Measurements from ENCODE around the gene GNMT.
A peak's percentile ranks its signal among the peaks of the same experiment; 100 is the strongest.

The GNMT gene

GRCh38 chr6:42960243-42961019 is at the start of gene GNMT:
Gene GNMT (plus strand): TSS chr6:42960754. CDS start chr6:42960768, 14 bp downstream.
- DNase-seq (ENCODE audit: low read depth in 2 of 2): no peak

- no peak for DNase-seq (ENCODE audit: low read depth in 2 of 2)
Measured at GRCh38 chr6:42911171-42912021, 49.2 kb upstream of the GNMT start.

DNA sequence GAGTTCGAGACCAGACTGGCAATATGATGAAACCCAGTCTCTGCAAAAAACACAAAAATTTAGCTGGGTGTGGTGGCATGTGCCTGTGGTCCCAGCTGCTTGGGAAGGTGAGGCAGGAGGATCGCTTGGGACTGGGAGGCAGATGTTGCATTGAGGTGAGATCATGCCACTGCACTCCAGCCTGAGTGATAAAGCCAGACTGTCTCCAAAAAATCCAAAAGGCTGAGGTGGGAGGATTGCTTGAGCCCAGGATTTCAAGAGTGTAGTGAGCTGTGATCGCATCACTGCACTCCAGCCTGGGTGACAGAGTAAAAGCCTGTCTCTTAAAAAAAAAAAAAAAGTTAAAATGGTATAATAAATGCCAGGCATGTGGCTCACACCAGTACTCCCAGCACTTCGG is 46.0 kb upstream of the GNMT start:
- no peak for DNase-seq (ENCODE audit: low read depth in 2 of 2)

DNA sequence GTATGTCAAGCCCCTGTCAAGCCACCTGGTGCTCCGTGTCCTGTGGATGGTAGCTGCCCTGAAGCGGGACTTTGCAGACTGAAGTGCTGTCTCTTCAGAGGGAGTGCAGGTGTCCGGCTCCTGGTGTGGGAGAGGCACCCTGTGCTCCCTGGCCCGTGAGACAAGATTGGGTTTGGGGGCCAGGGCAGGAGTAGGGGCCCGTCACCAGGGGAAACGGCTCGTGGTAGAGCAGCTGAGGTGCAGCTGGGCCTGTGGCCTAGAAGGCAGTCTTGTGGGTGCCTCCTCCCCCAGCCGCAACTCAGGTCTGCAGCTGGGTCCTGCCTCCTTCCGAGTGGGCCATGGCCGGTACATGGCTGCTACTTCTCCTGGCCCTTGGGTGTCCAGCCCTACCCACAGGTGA is 44.8 kb upstream of the GNMT start, which contains the start of gene PTCRA:
Gene PTCRA (plus strand): TSS at position 322 of the 400 bp plus-strand sequence. CDS start 17 bp downstream, at position 339.
- DNase-seq (ENCODE audit: low read depth in 2 of 2): no peak

DNA sequence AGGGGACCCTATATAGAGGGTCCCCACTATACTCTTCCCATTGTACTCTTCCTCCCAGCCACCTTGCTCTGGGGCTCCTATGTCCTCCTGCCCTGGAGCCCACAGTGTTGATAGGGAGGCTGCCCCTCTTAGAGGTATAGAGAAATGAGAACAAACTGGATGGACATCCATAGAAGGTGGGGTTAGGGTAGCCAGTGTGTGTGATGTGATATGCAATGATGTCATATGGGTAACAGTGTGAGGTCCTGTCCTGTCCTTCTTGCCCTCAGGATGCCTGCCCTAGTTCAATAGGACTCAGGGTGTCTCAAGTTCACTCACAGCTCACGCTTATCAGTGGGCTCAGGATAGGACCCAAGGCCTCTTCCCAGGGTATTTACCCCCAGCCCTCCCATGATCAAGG is 44.3 kb upstream of the GNMT start:
- DNase-seq (ENCODE audit: low read depth in 2 of 2): no peak

DNA sequence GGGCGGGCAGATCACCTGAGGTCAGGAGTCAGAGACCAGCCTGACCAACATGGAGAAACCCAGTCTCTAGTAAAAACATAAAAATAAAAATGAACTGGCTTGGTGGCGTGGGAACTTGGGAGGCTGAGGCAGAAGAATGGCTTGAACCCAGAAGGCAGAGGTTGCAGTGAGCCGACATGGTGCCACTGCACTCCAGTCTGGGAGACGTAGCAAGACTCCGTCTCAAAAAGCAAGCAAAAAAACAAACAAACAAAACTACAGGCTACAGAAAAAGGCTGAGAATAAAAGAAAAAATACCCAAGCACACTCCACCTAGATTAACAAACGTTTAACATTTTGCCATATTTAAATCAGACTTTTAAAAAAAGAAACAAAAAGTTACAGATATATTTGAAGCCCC is 38.8 kb upstream of the GNMT start:
- no peak for DNase-seq (ENCODE audit: low read depth in 2 of 2)

DNA sequence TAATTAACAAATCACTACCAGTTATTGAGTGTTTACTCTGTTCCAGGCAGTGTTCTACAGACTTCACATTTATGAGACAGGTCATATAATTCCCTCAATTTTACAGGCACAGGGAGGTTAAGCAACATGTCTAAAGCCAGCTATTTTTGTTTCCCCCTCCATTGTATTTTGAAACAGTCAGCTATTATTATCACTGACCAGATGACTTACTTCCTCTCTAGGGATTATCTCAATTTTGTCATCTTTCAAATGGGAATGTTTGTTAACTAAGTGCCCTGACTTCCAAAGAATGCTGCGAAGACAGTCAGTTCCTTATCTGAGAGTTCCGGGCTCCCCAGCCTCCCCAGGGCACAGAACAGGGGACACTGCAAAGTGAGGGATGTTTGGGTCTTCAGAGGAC is 36.9 kb upstream of the GNMT start:
- no peak for DNase-seq (ENCODE audit: low read depth in 2 of 2)

- no peak for DNase-seq (ENCODE audit: low read depth in 2 of 2)
Measured at GRCh38 chr6:42925248-42925857, 35.2 kb upstream of the GNMT start.

GRCh38 chr6:42928986-42929820 is 31.4 kb upstream of the GNMT start, which contains the start of gene CNPY3:
Gene CNPY3 (plus strand): TSS chr6:42929480. CDS start chr6:42929571, 91 bp downstream.
- DNase-seq (ENCODE audit: low read depth in 2 of 2): peak; percentile 80 to 85

GRCh38 chr6:42929821-42930360 is 30.7 kb upstream of the GNMT start:
- peak; percentile 25 to 41 for DNase-seq (ENCODE audit: low read depth in 2 of 2)

DNA sequence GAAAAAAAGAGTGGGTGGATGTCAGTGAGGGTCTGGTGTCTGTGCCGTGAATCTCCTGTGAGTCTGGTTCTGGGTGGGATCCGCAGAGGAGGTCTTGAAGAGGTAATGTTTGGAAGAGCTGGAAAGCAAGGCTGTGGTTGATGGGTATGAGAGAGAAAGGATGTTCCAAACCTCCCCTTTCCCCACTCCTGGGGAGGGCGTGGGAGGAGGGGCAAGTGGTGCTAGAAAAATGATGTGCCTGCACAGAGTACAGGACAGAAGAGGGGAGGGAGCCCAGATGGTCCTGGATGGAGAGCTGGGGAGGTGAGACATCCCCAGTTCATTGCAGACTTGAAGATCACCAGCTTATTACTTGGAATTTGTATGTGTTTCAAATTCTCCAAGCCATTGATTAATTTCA is 28.1 kb upstream of the GNMT start:
- no peak for DNase-seq (ENCODE audit: low read depth in 2 of 2)

DNA sequence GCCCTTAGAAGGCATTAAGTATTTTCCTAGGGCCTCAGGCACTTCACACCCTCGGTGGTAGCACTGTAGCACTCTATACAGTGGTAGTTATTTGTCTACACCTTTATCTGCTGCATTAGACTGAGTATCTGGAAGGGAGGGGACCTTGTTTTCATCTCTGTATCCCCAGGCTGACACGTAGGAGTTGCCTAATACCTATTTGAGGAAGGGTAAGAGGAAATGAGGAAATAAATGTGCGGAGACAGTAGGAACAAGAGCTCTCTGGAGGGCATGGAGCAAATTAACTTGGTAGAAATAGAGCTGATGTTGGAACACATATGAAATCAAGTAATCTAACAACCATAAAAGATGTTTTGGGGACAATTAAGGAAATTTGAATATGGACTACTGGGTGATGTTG is 27.3 kb upstream of the GNMT start:
- DNase-seq (ENCODE audit: low read depth in 2 of 2): no peak

- DNase-seq (ENCODE audit: low read depth in 2 of 2): no peak
Measured at GRCh38 chr6:42935322-42935721, 25.2 kb upstream of the GNMT start.

GRCh38 chr6:42936398-42936797 is 24.2 kb upstream of the GNMT start:
- no peak for DNase-seq (ENCODE audit: low read depth in 2 of 2)

- DNase-seq (ENCODE audit: low read depth in 2 of 2): no peak
Measured at GRCh38 chr6:42937548-42938427, 22.8 kb upstream of the GNMT start.

GRCh38 chr6:42938428-42938796 is 22.1 kb upstream of the GNMT start:
- DNase-seq (ENCODE audit: low read depth in 2 of 2): no peak

GRCh38 chr6:42938987-42939809 is 21.4 kb upstream of the GNMT start:
- DNase-seq (ENCODE audit: low read depth in 2 of 2): no peak

GRCh38 chr6:42939810-42940167 is 20.8 kb upstream of the GNMT start:
- no peak for DNase-seq (ENCODE audit: low read depth in 2 of 2)

GRCh38 chr6:42940493-42941045 is 20.0 kb upstream of the GNMT start:
- no peak for DNase-seq (ENCODE audit: low read depth in 2 of 2)

All from activated CD8-positive, alpha-beta memory T cell treated with anti-CD3 and anti-CD28 coated beads for 4 hours (primary cell).